AG04449 (cell line): ENCODE data around the gene HSBP1.

Source experiments
- CTCF ChIA-PET: fragments of 350-600 bp; formaldehyde crosslinking; extraction: SDS; loops from one replicate; lab custom pipeline; 2021; ENCODE audit warnings: antibody characterized with exemption; lab: Yijun Ruan, JAX
- POLR2A ChIA-PET: fragments of 400-600, 350-600 bp; formaldehyde crosslinking; extraction: SDS; loops from one replicate; lab custom pipeline; 2020; ENCODE audit warnings: antibody characterized with exemption, inconsistent platforms; lab: Yijun Ruan, JAX
- DNase-seq: peaks from one replicate; pipeline ENCODE4 v3.0.0-alpha.2; 2010; ENCODE audit warnings: low read depth, low spot score
- H3K4me3 ChIP-seq: 2 replicates; pipeline ENCODE4 v1.5.1; 2011; ENCODE audit warnings: low read depth, mild to moderate bottlenecking, control low read depth, low read length
- TF ChIP-seq, protein P1 (sequence below): IDR thresholded peaks from one replicate; pipeline ENCODE4 v1.5.1; 2011; ENCODE audit warnings: mild to moderate bottlenecking, moderate library complexity, low read length, control low read depth, inconsistent platforms; ENCODE audit not compliant: insufficient read depth; ENCODE audit errors: missing control alignments

Gene HSBP1

DNA sequence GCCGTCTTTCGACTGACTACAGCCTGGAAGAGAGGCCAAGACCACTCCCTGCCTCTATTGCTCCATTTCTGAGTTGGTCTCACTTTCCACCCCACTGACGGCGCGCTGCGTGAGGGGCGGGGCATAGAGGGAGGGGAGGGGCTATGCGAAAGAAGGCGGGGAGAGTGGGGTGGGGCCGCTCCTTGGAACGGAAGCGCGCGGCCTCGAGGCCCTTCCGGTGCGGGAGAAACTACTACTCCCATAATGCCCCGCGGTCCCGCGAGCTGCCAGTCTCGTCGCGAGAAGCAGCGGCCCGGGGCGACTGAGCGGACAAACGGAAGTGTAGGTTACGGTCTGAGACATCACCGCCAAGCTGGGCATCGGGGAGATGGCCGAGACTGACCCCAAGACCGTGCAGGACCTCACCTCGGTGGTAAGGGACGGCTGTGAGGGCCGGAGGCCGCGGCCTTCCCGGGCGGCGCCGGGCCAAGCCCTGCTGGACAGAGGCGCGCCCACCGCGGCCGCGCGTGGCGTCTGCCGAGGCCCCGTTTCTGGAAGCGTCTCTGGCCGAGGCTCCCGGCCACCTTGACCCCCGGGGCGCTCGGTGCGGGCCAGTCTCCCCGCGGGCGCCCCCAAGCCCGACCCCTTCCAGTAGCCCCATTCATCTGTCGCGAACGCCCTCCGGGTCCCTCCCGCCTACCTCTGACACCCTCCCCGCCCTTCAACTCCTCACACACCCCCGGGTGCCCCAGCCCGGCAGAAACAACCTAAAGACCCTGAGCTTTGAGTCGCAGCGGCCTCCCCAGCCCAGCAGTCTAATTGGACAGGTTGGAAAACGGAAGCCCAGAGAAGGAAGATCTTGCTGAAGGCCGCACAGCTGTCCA lies at the start of gene HSBP1:
Gene HSBP1, plus strand, starts transcription at position 269 of the 863 bp plus-strand sequence. Its CDS starts 99 bp downstream, at position 368.
- TF ChIP-seq, protein P1, sequence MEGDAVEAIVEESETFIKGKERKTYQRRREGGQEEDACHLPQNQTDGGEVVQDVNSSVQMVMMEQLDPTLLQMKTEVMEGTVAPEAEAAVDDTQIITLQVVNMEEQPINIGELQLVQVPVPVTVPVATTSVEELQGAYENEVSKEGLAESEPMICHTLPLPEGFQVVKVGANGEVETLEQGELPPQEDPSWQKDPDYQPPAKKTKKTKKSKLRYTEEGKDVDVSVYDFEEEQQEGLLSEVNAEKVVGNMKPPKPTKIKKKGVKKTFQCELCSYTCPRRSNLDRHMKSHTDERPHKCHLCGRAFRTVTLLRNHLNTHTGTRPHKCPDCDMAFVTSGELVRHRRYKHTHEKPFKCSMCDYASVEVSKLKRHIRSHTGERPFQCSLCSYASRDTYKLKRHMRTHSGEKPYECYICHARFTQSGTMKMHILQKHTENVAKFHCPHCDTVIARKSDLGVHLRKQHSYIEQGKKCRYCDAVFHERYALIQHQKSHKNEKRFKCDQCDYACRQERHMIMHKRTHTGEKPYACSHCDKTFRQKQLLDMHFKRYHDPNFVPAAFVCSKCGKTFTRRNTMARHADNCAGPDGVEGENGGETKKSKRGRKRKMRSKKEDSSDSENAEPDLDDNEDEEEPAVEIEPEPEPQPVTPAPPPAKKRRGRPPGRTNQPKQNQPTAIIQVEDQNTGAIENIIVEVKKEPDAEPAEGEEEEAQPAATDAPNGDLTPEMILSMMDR: no peak
- DNase-seq: peak; percentile 52
- CTCF ChIA-PET: interaction anchor here (1.7 kb wide), 1 partner anchor 15 kb away, joined by 4 read pairs; no protein-coding TSS in a partner anchor
- POLR2A ChIA-PET: interaction anchor here (0.7 to 0.9 kb wide), 2 partner anchors 117 to 309 kb away, joined by 3 read pairs; no protein-coding TSS in a partner anchor
- peak within 1 kb of the TSS; percentile 91 for H3K4me3 ChIP-seq

DNA sequence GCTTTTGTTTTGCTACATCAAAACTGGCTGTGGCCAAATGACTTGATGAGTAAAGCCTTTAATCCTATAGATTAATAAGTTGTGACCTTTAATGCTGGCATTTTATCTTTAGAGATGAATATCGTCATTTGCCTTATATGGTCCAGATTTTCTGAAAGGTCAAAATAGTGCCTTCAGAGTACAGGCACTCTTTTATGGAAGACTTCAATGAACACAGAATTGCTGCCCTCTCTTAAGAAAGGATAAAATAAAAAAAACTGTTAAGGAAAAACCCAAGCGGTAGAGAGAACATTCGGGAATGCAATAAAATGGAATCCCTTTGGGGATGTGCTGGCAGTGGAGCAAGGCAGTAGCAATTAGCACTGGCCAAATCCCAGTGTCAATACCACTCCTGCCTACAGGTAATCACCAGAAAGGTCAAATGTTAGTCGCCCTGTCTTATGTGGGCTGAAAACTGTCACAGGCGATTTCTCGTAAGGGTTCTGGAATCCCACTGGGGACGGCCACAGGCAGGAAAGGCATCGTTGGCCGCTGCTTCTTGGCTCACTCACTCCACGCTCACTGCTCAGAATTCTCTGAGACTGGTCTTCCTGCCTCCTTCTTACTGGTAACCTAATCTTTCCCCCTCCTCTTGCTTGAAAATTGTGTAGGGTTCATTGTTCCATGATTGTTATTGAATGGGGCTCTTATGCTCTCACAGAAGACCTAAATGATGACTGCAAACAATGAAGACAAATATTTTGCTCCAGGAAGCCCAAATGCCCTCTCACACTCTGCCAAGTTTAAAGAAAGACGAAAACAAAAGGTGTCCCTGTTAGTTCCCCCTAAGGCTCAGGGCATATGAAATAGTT lies 45.4 kb upstream of the HSBP1 start:
- TF ChIP-seq, protein P1: no peak
- ChIA-PET POLR2A (no interaction called here), CTCF (no interaction called here)
- no peak overlapping the region for H3K4me3 ChIP-seq
- no peak for DNase-seq

DNA sequence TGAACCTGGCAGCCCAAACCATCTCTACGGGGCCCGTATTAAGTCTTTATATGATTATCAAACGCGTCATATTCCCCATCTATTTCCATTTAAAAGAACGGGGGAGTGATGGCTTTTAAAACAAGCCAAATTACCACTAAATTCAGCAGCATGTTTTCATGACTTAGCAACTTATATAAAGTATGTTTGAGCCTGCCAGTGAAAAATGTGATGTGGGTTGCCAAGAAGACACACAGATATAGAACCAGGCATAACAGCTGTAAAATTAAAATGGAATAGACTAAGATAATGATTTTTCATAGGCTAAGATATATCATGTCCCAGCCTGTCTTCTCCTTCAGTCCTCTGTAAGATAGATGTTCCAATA lies 44.8 kb upstream of the HSBP1 start:
- ChIA-PET POLR2A (no interaction called here), CTCF (no interaction called here)
- DNase-seq: no peak
- TF ChIP-seq, protein P1: no peak
- H3K4me3 ChIP-seq: no peak overlapping the region

DNA sequence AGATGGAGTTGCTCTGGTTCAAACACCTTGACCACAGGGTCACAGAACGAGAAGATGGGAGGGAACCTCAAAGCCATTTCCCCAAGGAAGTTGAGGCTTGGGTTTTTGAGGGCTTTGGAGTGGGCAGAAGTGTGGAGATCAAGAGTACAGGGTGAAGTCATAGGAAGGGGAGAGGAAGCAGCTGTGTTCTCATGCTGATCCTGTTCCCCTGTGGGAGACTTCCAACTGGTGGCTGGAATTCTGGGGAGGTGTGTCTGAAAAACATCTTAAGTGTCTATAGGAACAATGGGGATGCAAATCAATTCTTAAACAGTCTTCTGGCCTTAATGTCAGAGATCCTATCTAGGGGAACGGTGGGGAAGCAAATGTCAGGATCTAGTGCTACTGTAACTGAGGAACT lies 38.8 kb upstream of the HSBP1 start:
- POLR2A ChIA-PET: no interaction called here
- CTCF ChIA-PET: no interaction called here
- TF ChIP-seq, protein P1: no peak
- DNase-seq: no peak
- H3K4me3 ChIP-seq: no peak overlapping the region

DNA sequence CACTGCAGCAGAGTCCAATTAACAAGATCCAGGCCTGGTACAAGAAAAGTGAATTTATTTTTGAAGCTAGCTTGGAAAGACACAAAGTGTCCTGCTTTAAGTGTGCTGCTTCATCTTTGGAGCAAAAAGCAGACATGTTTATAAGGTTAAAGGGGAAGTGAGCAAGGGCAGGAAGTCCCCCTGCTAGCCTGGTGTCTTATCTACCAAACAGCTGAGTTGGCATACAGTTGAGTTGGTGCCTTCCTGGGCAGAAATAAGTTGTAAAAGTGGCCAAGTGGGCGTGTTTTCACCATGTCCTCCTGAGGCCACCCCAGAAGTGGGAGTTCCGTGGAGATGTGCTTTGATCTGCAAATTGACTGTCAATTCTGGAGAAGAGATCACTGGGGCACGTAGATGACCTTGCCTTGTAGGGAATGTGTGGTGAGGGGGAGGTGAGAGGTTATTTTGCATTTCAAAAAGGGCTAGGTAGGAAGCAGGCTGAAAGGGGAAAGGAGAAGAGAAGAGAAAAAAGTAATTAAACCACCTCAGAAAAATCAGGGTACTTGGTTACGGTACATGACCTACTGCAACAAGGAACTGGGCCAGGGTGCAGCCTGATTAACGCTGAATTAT lies 38.3 kb upstream of the HSBP1 start:
- no peak overlapping the region for H3K4me3 ChIP-seq
- TF ChIP-seq, protein P1: no peak
- ChIA-PET CTCF (no interaction called here), POLR2A (no interaction called here)
- no peak for DNase-seq
